Neuronal stem cell (in vitro differentiated cells): ENCODE results near the gene TIAL1.

Experiments
- DNase-seq: peaks from one replicate; pipeline ENCODE4 v3.0.0-alpha.2; 2013; ENCODE audit warnings: low spot score
- H2AFZ ChIP-seq: one replicate; pipeline ENCODE4 v1.6.1; 2013; ENCODE audit warnings: mild to moderate bottlenecking, low read length, inconsistent platforms
- H2AK5ac ChIP-seq: 2 replicates; pipeline ENCODE4 v1.6.1; 2013; ENCODE audit warnings: low read depth, mild to moderate bottlenecking, inconsistent platforms, low read length, moderate library complexity, mixed read lengths
- H2BK120ac ChIP-seq: 2 replicates; pipeline ENCODE4 v1.6.1; 2013; ENCODE audit warnings: low read depth, mild to moderate bottlenecking, inconsistent platforms, low read length, moderate library complexity, mixed read lengths
- H2BK12ac ChIP-seq: one replicate; pipeline ENCODE4 v1.6.1; 2013; ENCODE audit warnings: low read length, inconsistent platforms
- H2BK15ac ChIP-seq: 2 replicates; pipeline ENCODE4 v1.6.1; 2013; ENCODE audit warnings: mild to moderate bottlenecking, low read length, inconsistent platforms, mixed read lengths
- H2BK5ac ChIP-seq: one replicate; pipeline ENCODE4 v1.6.1; 2013; ENCODE audit warnings: inconsistent platforms, mild to moderate bottlenecking, low read length, moderate library complexity
- H3K14ac ChIP-seq: one replicate; pipeline ENCODE4 v1.6.1; 2013; ENCODE audit warnings: low read length, inconsistent platforms
- H3K18ac ChIP-seq: 2 replicates; pipeline ENCODE4 v1.6.1; 2013; ENCODE audit warnings: low read length, inconsistent platforms
- H3K23ac ChIP-seq: 2 replicates; pipeline ENCODE4 v1.6.1; 2013; ENCODE audit warnings: low read depth, mild to moderate bottlenecking, mixed read lengths, low read length, inconsistent platforms; ENCODE audit not compliant: poor library complexity
- H3K27ac ChIP-seq: replicated peaks from 3 replicates; pipeline ENCODE4 v1.5.1; 2013; ENCODE audit warnings: low read length, inconsistent platforms
- H3K27me3 ChIP-seq, 3 experiments: 2 replicates each; pipeline ENCODE4 v1.6.1; 2013; ENCODE audit warnings: low read length in 3 of 3, mild to moderate bottlenecking in 2 of 3, inconsistent platforms in 1 of 3, low read depth in 1 of 3, mixed read lengths in 1 of 3, moderate library complexity in 1 of 3; ENCODE audit not compliant: control insufficient read depth in 3 of 3, insufficient read depth in 3 of 3
- H3K36me3 ChIP-seq, 2 donors: replicated peaks in 1 of 2; 2 replicates each; pipeline ENCODE4 v1.6.1; 2013; ENCODE audit warnings: low read length in 2 of 2; ENCODE audit not compliant: control insufficient read depth in 2 of 2, insufficient read depth in 2 of 2
- H3K4ac ChIP-seq: 2 replicates; pipeline ENCODE4 v1.6.1; 2013; ENCODE audit warnings: inconsistent platforms, mild to moderate bottlenecking, low read length, moderate library complexity
- H3K4me1 ChIP-seq, 2 donors: 1 replicate in 1 of 2; 2 replicates in 1 of 2; pipeline ENCODE4 v1.6.1; 2013; ENCODE audit warnings: low read length in 2 of 2, low read depth in 1 of 2; ENCODE audit not compliant: control insufficient read depth in 2 of 2, insufficient read depth in 1 of 2
- H3K4me2 ChIP-seq: one replicate; pipeline ENCODE4 v1.6.1; 2013; ENCODE audit warnings: mild to moderate bottlenecking, low read length, inconsistent platforms; ENCODE audit not compliant: insufficient read depth, poor library complexity, severe bottlenecking
- H3K4me3 ChIP-seq, 2 donors: 2 replicates each; pipeline ENCODE4 v1.5.1; 2013; ENCODE audit warnings: low read length in 2 of 2, mild to moderate bottlenecking in 2 of 2, inconsistent platforms in 1 of 2, moderate library complexity in 1 of 2
- H3K79me1 ChIP-seq: one replicate; pipeline ENCODE4 v1.6.1; 2013; ENCODE audit warnings: low read depth, mild to moderate bottlenecking, inconsistent platforms, low read length, moderate library complexity
- H3K9ac ChIP-seq: one replicate; pipeline ENCODE4 v1.6.1; 2013; ENCODE audit warnings: mild to moderate bottlenecking, low read depth, low read length, inconsistent platforms; ENCODE audit not compliant: poor library complexity
- H3K9me3 ChIP-seq, 2 donors: replicated peaks in 1 of 2; 2 replicates each; pipeline versions ENCODE3 to v1.6.1; 2013; ENCODE audit warnings: low read length in 2 of 2, mild to moderate bottlenecking in 2 of 2, inconsistent platforms in 1 of 2, low read depth in 1 of 2, mixed read lengths in 1 of 2, moderate library complexity in 1 of 2; ENCODE audit not compliant: control insufficient read depth in 2 of 2, insufficient read depth in 1 of 2
- H4K8ac ChIP-seq: one replicate; pipeline ENCODE4 v1.6.1; 2013; ENCODE audit warnings: low read depth, mild to moderate bottlenecking, inconsistent platforms, low read length, moderate library complexity
- H4K91ac ChIP-seq: one replicate; pipeline ENCODE4 v1.6.1; 2013; ENCODE audit warnings: low read length, low read depth, mild to moderate bottlenecking, inconsistent platforms; ENCODE audit not compliant: poor library complexity
- WGBS, 2 donors: extraction: QIAGEN DNeasy Blood & Tissue Kit; methylation state at CpG; one replicate each; pipeline ENCODE4 v1.1.7; 2013; ENCODE audit warnings: missing lambda C conversion rate in 2 of 2, mixed read lengths in 1 of 2; ENCODE audit not compliant: insufficient read length in 2 of 2, insufficient replicate concordance in 1 of 2; ENCODE audit errors: extremely low coverage in 2 of 2; 5-methylcytosine and 5-hydroxymethylcytosine counted together

TIAL1 gene

GRCh38 chr10:119595676-119596515, 868 bp downstream of the TIAL1 start:
- H3K14ac ChIP-seq, result peak overlapping the region; percentile 25
- H2BK5ac ChIP-seq, result peak overlapping the region; percentile 90
- H3K9ac ChIP-seq, result peak overlapping the region; percentile 92
- peak overlapping the region; percentile 54 for H3K4me2 ChIP-seq
- no peak overlapping the region for H2BK12ac ChIP-seq
- H3K36me3 ChIP-seq, result peaks cover 2 to 39% of the 10 kb centered on the region in 2 donors
- peak overlapping the region; percentile 97 for H3K27ac ChIP-seq
- H3K4ac ChIP-seq, result peak overlapping the region; percentile 46
- no CpG with 5 or more reads among the region's 50 CpGs for WGBS, 2 donors
- H3K9me3 ChIP-seq, result peaks cover 3 to 12% of the 10 kb centered on the region in 2 donors
- peak overlapping the region; percentile 36 for H2AK5ac ChIP-seq
- no peak overlapping the region for H4K8ac ChIP-seq
- H3K27me3 ChIP-seq, result no peaks in the 10 kb centered on the region
- no peak overlapping the region for H3K23ac ChIP-seq
- H3K18ac ChIP-seq, result peak overlapping the region; percentile 93
- DNase-seq, result no peak
- peaks cover 5 to 22% of the 10 kb centered on the region in 2 donors for H3K4me1 ChIP-seq
- H3K4me3 ChIP-seq, result peak overlapping the region; percentile 98 to 99
- H3K79me1 ChIP-seq, result no peaks in the 10 kb centered on the region
- H2BK120ac ChIP-seq, result no peak overlapping the region
- no peak overlapping the region for H4K91ac ChIP-seq
- H2BK15ac ChIP-seq, result peak overlapping the region; percentile 11
- peak overlapping the region; percentile 86 for H2AFZ ChIP-seq

DNA sequence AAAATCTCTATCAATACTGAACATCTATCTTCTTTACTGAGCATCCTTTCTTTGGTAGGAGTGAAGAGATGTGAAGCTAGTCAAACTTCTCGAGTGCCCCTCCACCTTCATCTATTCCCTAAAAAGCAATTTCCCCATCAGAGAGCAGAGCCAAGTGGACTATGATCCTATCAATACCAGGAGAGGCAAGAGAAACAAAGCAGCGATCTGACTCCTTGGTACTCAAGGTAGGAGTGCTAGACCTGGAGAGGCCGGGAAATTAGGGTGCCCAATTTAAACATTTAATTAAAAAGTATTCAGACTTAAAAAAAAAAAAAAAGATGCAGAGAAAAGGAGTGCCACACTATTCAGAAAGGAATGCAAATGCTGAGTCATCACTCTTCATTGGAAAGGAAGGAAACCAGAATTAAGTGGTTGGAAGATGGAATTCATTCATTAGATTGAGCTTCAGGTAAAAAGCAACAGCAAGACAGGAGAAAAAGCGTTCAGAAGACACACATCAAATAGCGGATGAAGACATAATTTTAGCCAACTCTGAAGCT, 1.6 kb downstream of the TIAL1 start:
- H2BK12ac ChIP-seq, result no peak overlapping the region
- no peak overlapping the region for H3K9ac ChIP-seq
- H3K14ac ChIP-seq, result no peak overlapping the region
- H3K36me3 ChIP-seq, result peaks cover 2 to 43% of the 10 kb centered on the region in 2 donors
- H3K18ac ChIP-seq, result no peak overlapping the region
- H2BK5ac ChIP-seq, result no peak overlapping the region
- peaks cover 3 to 13% of the 10 kb centered on the region in 2 donors for H3K9me3 ChIP-seq
- no peaks in the 10 kb centered on the region for H3K79me1 ChIP-seq
- H3K23ac ChIP-seq, result no peak overlapping the region
- peaks cover 5 to 22% of the 10 kb centered on the region in 2 donors for H3K4me1 ChIP-seq
- H2AFZ ChIP-seq, result no peak overlapping the region
- no peak overlapping the region for H2BK120ac ChIP-seq
- WGBS, 2 donors, result no CpG with 5 or more reads among the region's 5 CpGs
- DNase-seq, result peak; percentile 20
- H4K91ac ChIP-seq, result no peak overlapping the region
- H3K4me3 ChIP-seq, result peak overlapping the region; percentile 98 to 99
- no peak overlapping the region for H3K27ac ChIP-seq
- H2AK5ac ChIP-seq, result no peak overlapping the region
- H3K27me3 ChIP-seq, result no peaks in the 10 kb centered on the region
- H3K4me2 ChIP-seq, result peak overlapping the region; percentile 54
- H3K4ac ChIP-seq, result no peak overlapping the region
- no peak overlapping the region for H2BK15ac ChIP-seq
- H4K8ac ChIP-seq, result no peak overlapping the region

DNA sequence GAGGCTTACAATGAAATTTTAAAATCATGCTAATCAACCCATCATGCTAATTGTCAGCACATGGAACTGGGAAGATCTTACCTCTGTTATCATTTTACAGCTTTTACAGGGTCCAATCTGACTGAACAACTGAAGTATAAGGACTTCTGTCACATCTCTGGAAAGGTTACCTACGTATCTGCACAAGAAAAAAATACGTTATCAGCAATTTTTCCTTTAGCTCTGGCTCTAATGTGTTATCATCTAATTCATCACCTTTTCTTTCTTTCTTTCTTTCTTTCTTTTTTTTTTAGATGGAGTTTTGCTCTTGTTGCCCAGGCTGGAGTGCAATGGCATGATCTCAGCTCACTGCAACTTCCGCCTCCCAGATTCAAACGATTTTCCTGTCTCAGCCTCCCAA, 8.7 kb downstream of the TIAL1 start:
- no peak overlapping the region for H2BK120ac ChIP-seq
- H2AFZ ChIP-seq, result no peak overlapping the region
- no CpG with 5 or more reads among the region's 4 CpGs for WGBS, 2 donors
- H3K9ac ChIP-seq, result no peak overlapping the region
- H3K4me1 ChIP-seq, result peaks cover 0 to 5% of the 10 kb centered on the region in 2 donors
- H3K4ac ChIP-seq, result no peak overlapping the region
- no peak overlapping the region for H2AK5ac ChIP-seq
- H3K14ac ChIP-seq, result no peak overlapping the region
- no peak overlapping the region for H4K8ac ChIP-seq
- no peak overlapping the region for H2BK5ac ChIP-seq
- no peak overlapping the region for H4K91ac ChIP-seq
- peaks cover 10 to 85% of the 10 kb centered on the region in 2 donors for H3K36me3 ChIP-seq
- no peak overlapping the region for H2BK15ac ChIP-seq
- no peak overlapping the region for H3K4me2 ChIP-seq
- no peak overlapping the region for H3K4me3 ChIP-seq
- H3K18ac ChIP-seq, result no peak overlapping the region
- H3K27ac ChIP-seq, result no peak overlapping the region
- H3K23ac ChIP-seq, result no peak overlapping the region
- peaks cover 0 to 2% of the 10 kb centered on the region in 2 donors for H3K9me3 ChIP-seq
- H2BK12ac ChIP-seq, result no peak overlapping the region
- no peaks in the 10 kb centered on the region for H3K27me3 ChIP-seq
- no peaks in the 10 kb centered on the region for H3K79me1 ChIP-seq
- DNase-seq, result no peak

DNA sequence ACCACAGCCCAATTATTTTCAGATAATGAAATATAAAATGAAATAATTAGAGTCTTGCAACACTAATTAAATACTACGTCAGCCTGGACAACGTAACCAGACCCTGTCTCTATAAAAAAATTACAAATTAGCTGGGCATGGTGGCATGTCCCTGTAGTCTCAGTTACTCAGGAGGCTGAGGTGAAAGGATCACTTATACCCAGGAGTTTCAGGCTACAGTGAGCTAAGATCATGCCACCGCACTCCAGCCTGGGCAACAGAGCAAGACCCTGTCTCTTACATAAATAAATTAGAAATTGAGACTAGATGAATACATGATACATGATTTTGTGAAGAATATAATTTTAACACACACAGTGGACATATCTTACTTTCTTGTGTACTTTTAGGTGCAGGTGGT, 18.4 kb downstream of the TIAL1 start:
- H3K23ac ChIP-seq, result no peak overlapping the region
- H3K9me3 ChIP-seq, result no peaks in the 10 kb centered on the region
- H3K36me3 ChIP-seq, result peaks cover 18 to 99% of the 10 kb centered on the region in 2 donors
- no peak overlapping the region for H3K9ac ChIP-seq
- no CpG with 5 or more reads among the region's 3 CpGs for WGBS, 2 donors
- H3K27me3 ChIP-seq, result no peaks in the 10 kb centered on the region
- no peak overlapping the region for H3K14ac ChIP-seq
- no peak overlapping the region for H2AK5ac ChIP-seq
- H3K4ac ChIP-seq, result no peak overlapping the region
- no peak for DNase-seq
- H2BK15ac ChIP-seq, result no peak overlapping the region
- H2AFZ ChIP-seq, result no peak overlapping the region
- H3K4me2 ChIP-seq, result no peak overlapping the region
- no peak overlapping the region for H3K27ac ChIP-seq
- no peak overlapping the region for H2BK120ac ChIP-seq
- H3K18ac ChIP-seq, result no peak overlapping the region
- no peak overlapping the region for H2BK12ac ChIP-seq
- no peaks in the 10 kb centered on the region for H3K79me1 ChIP-seq
- H3K4me1 ChIP-seq, result no peaks in the 10 kb centered on the region
- H4K8ac ChIP-seq, result no peak overlapping the region
- H4K91ac ChIP-seq, result no peak overlapping the region
- no peak overlapping the region for H3K4me3 ChIP-seq
- H2BK5ac ChIP-seq, result no peak overlapping the region
